SHP77 treated with DMSO at 0.1 percent for 48 hours (cell line): ENCODE measurements around the gene FNBP1.
"Not testable (repeated sequence)": the region's sequence is repeated elsewhere in the genome, so short reads cannot be mapped to it uniquely, and the experiment has no call there.

ENCODE experiments used
- DNase-seq: peaks from one replicate; lab custom pipeline; 2025; lab: John Stamatoyannopoulos, UW

The FNBP1 gene

DNA sequence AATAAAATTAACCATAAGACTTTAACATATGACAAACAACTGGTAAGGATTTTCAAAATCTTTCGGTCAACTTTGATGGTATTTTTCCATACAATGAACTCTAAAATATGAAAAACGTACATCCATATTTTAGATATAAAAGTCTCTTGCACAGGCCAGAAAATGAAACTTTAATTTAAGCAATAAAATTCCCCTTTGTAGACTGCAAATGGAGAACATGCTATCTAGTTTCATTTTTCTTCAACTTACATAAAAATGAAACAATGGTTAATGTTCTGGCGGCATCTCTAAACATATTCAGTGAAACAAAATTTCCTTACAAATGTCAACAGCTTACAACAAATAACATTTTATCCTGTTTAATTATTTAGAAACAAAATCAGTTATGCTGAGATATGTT, 123.7 kb downstream of the FNBP1 start:
- no peak for DNase-seq

DNA sequence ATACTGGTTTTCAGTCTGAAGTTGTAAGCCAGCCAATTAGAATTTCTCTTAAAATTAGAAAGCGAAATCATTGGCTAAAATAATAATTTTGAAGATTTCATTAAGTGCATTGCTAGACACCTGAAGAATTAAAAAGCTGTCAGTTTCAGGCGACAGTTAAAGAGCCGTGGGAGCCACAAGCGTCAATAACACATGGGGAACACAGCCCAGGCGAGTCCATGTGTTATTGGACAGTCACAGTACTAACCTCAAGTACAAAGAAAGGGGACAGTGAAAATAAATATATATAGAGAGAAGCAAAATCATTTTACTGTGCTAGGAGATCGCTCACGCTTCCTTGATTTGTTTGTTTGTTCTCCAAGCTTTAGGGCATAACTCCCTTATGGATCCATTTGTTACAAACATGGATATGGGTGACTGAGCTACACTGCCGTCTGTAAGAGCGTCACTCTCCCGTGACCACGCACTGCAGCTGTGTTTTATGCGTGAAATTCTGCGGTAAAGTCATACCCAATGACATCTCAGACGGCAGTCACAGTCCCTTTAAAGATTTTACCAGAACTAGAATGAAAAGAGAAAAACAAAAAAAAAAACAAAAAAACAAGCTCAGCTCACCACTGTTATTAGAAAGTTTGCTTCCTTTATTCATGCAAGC, 124.6 kb downstream of the FNBP1 start:
- no peak for DNase-seq

DNA sequence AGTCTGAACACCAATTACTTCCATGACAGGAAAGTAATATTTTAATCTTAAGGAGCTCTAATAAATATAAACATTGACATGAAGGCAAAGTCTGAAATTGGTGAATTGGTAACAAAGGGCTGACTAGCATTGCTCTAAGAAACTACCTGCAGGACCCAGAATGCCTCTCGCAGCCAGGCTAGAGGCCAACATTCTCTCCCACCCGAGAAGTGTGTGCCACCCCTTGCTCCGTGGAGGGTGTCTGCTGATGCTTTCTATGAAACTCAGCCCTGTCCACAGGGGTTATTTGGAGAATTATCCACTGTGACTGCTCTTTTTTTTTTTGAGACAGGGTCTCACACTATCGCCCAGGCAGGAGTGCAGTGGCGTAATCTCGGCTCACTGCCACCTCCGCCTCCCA, 126.3 kb downstream of the FNBP1 start:
- DNase-seq, result no peak

DNA sequence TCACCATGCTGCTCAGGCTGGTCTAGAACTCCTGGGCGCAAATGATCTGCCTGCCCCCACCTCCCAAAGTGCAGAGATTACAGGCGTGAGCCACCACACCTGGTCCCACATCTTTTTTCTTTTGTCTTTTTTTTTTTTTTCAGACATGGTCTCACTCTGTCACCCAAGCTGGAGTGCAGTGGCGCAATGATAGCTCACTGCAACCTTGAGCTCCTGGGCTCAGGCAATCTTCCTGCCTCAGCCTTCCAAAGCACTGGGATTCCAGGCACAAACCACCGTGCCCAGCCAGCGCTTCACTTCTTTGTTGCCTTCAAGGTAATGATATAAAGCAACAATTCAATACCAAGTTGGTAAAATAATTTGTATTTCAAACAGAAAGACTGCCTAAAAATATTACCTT, 128.9 kb downstream of the FNBP1 start:
- DNase-seq, result no peak

GRCh38 chr9:129910628-129911567, 132.1 kb downstream of the FNBP1 start:
- no peak for DNase-seq

- DNase-seq, result no peak
Observed at GRCh38 chr9:129909851-129910250, 133.1 kb downstream of the FNBP1 start.

DNA sequence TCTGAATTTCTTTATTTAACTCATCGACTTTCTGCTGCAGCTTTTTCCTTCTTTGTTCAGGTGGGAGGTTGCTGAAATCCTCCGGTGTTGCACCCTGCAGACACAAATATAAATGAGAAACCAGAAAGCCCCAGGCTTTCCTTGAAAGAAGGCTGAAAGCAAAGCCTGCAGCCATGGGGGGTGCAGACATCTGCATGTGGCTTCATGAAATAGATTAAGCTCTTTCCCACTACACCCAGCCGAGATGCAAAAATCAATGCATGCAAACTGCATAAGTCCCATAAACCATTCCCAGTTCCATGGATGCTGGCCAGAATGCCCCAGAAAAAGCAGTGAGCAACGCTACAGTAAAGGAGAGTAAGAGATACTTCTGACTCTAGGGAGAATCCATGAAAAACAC, 134.1 kb downstream of the FNBP1 start:
- no peak for DNase-seq

DNA sequence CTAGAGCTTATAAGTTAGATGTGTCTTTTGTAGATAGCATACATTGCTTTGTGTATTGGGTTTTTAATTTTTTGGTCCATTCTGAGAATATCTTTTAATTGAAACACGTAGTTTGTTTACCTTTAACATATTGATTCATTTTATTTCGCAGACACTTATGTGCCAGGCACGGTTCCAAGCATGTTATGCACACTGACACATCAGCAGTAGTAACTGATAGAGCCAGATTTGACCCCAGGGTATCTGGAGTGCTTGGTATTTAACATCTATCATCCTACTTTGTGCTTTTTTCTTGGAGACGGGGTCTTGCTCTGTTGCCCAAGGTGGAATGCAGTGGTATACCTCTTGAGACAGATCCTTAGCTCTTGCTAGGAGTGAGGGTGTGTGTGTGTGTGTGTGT, 135.8 kb downstream of the FNBP1 start:
- DNase-seq, result no peak

DNA sequence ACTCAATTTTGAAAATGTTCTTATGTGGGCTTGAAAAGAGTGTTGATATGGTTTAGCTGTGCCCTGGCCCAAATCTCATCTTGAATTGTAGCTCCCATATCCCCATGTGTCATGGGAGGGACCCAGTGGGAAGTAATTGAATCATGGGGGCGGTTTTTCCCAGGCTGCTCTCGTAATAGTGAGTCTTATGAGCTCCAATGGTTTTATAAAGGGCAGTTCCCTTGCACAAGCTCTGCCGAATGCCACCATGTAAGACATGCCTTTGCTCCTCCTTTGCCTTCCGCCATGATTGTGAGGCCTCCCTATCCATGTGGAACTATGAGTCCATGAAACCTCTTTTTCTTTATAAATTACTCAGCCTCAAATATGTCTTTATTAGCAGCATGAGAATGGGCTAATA, 136.7 kb downstream of the FNBP1 start:
- DNase-seq, result no peak

- no peak for DNase-seq
Observed at GRCh38 chr9:129904734-129905133, 138.3 kb downstream of the FNBP1 start.

DNA sequence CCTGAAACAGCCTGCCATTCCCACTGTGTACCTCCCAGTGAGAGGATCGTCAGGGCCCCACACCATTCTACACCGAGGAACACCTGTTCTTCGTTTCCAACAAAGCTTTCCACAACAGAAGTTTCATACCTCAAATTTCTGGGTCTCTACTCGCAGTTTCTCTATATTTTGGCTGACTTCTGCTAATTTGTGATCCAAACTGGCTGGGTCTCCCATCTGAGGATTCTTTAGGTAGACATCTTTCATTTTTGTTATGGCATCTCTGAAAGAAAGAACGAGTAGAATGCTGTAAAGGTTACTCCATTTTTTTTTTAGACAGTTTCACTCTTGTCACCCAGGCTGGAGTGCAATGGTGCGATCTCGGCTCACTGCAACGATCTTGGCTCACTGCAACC, 140.3 kb downstream of the FNBP1 start:
- DNase-seq, result no peak

GRCh38 chr9:129901993-129902739, 140.8 kb downstream of the FNBP1 start:
- DNase-seq, result no peak

- no peak for DNase-seq
Observed at GRCh38 chr9:129900263-129901027, 142.5 kb downstream of the FNBP1 start.

DNA sequence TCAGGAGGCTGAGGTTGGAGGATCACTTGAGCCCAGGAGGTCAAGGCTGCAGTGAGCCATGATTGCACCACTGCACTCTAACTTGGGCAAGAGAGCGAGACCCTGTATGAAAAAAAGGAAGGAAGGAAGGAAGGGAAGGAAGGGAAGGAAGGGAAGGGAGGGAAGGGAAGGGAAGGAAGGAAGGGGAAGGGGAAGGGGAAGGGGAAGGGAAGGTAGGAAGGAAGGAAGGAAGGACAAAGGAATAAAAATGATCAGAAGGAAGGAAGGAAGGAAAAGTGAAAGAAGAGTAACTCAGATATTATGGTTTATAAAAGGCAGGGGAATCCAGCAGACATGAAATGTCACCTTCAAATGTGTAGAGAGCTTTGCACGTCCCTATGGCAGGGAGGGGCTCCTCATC, 143.4 kb downstream of the FNBP1 start:
- DNase-seq, result no peak

GRCh38 chr9:129898185-129898584, 144.8 kb downstream of the FNBP1 start:
- no peak for DNase-seq

DNA sequence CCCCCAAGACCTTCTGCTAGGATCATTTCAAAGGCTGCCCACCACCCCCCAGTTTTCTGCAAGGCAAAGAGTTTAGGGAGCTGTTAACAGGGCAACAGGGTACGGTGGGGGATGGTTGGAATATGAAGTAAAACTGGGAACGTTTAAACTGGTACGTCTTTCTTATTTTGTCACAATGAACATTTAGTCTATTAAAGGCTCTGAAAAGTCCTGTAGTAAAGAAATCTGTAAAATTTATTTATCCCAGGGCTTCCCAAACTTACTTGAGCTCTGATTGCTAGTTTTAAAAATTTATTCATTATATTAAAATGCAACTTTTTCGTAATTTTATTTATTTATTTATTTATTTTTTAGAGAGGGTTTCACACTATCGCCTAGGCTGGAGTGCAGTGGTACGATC, 145.7 kb downstream of the FNBP1 start:
- no peak for DNase-seq

DNA sequence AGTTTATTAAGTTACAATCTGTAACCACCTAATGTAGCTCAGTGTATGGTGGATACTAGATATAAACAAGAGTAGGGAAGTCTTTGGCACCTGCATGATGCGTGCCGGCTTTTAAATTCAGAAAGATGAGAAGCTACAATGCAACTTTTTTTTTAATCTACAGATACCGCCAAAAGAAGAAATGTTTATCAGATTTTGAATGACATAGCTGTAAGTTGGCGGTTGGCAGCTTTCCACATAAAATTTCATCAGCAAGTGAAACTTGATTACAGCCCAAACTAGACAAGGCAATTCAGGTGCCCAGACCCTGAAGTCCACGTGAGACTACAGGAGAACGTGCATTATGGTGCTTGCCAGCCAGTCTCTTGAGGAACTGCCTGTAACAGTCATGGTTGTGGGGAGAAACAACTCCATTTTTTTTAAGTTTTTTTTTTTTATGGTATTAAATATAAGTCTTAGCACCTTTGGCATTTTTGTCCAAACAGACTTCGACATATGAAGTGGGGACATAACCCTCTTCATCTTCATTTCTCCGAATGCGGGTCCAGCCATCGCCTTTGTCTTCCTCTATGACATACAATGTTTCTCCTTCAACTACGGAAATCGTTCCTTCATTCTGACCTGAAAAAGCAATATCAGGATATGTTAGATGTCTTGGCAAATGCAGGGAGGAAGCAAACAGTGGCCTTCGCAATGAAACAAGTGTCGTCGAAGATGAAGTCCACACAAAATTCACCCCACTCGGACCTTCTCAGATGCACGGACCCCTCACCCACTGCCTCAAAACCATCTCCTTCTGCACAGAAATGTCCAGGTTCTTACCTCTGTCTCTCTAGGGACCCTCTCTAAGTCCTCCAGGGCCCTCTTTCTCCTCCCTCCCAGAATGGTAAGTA, 147.4 kb downstream of the FNBP1 start:
- no peak for DNase-seq

- no peak for DNase-seq
Observed at GRCh38 chr9:129894120-129894823, 148.7 kb downstream of the FNBP1 start.

DNA sequence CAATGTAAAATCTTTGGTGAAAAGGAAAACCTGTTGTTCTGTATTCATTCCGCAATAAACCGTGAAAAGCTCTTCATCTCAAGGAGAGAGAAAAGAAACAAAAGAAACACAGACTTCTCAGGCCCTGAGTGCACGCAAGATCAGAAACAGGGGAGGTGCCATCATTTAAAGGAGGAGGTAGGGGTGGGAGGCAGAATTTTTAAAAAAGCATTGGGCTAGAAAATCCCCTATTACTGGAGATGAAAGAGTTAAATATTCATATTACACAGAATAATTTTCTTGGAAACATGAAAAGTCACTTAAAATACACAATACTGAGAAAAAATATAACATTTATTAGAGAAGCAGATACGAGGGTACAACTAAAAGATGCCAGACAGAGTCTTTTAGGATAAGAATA, 151.4 kb downstream of the FNBP1 start:
- no peak for DNase-seq

- not testable (repeated sequence) for DNase-seq
Observed at GRCh38 chr9:129890718-129891299, 152.2 kb downstream of the FNBP1 start.
